ENCODE results near the gene PTGFRN. TPM values are rescaled to one million over a fixed set of nuclear protein-coding genes. Genes with fewer than 3 reads are reported as not detected.

The PTGFRN gene
- total and polyA plus RNA-seq, 7 donors, result 0.79 to 8.1 (median 2.3) TPM

DNA sequence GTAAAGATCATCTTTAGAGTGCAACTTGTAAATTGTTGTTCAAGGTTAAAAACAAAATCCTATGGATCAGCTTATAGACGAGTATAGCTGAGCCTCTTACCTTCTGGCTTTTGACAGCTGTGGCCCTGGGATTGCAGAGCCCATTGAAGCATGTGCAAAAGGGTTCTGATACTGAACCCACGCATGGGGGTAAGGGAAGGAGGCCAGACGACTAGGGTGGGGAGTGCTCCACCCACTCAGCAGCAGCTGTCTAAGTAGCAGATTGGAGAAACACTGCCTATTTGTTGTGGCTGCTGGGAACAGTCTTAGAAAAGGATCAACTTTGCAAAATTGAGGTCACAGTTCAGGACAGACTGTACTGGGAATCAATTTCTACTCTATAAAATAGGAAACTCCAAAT, 107.9 kb downstream of the PTGFRN start:
- Histone ChIP-seq H3K9me3 (no peaks in the 10 kb centered on the region), H3K4me3 (no peak overlapping the region), H3K27me3 (ENCODE audit: insufficient read depth in 3 of 3, low read length in 2 of 3) (peaks cover 0 to 9% (median 0%) of the 10 kb centered on the region in 3 donors), H3K4me1 (no peaks in the 10 kb centered on the region), H3K36me3 (ENCODE audit: insufficient read depth in 1 of 2, low read depth in 1 of 2) (no peaks in the 10 kb centered on the region), H3K27ac (no peak overlapping the region)
- intact Hi-C loops (cut with DNase I), result no loop called here
- DNase-seq, result no peak
- ATAC-seq, result no peak
- TF ChIP-seq, protein P1, sequence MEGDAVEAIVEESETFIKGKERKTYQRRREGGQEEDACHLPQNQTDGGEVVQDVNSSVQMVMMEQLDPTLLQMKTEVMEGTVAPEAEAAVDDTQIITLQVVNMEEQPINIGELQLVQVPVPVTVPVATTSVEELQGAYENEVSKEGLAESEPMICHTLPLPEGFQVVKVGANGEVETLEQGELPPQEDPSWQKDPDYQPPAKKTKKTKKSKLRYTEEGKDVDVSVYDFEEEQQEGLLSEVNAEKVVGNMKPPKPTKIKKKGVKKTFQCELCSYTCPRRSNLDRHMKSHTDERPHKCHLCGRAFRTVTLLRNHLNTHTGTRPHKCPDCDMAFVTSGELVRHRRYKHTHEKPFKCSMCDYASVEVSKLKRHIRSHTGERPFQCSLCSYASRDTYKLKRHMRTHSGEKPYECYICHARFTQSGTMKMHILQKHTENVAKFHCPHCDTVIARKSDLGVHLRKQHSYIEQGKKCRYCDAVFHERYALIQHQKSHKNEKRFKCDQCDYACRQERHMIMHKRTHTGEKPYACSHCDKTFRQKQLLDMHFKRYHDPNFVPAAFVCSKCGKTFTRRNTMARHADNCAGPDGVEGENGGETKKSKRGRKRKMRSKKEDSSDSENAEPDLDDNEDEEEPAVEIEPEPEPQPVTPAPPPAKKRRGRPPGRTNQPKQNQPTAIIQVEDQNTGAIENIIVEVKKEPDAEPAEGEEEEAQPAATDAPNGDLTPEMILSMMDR (IDR thresholded peaks at IDR 0.05), result no peak
- WGBS, 3 donors, result 22 to 41% (median 40%) methylated on average over 3 of the region's 3 CpGs

DNA sequence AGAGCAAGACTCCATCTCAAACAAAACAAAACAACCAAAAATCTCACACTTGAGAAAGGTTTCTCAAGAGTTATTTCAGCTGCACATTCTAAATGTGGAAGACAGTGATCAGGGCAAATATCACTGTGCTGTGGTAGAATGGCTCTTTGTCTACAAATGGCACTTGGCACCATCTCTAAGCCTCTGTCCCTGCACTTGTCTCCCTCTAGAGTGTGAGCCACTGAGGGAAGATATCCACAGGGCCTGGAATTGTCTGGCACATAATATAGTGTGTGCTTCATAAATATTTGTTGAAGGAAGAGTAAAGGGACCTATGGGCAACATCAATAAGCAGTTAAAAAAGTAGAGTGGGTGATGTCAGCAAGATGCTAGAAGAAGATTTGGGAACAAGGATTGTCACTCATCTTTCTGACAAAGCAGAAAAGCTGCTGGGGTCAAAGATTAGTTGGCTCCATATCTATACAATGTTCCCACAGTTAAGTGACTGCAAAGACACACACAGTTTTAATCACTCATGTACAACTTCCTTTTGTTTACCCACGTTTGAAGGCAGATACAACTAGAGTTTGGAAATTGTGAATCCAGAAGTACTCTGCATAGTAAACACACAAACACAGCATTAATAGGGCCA, 110.9 kb downstream of the PTGFRN start:
- Histone ChIP-seq H3K4me3 (no peak overlapping the region), H3K9me3 (no peaks in the 10 kb centered on the region), H3K27ac (no peak overlapping the region), H3K4me1 (no peaks in the 10 kb centered on the region), H3K27me3 (ENCODE audit: insufficient read depth in 3 of 3, low read length in 2 of 3) (peaks cover 0 to 9% (median 0%) of the 10 kb centered on the region in 3 donors), H3K36me3 (ENCODE audit: insufficient read depth in 1 of 2, low read depth in 1 of 2) (no peaks in the 10 kb centered on the region)
- TF ChIP-seq, protein P1 (IDR thresholded peaks at IDR 0.05), result no peak
- DNase-seq, result no peak
- intact Hi-C loops (cut with DNase I), result no loop called here
- no peak for ATAC-seq
- WGBS, 3 donors, result 31 to 56% (median 48%) methylated on average over 1 of the region's 1 CpG

DNA sequence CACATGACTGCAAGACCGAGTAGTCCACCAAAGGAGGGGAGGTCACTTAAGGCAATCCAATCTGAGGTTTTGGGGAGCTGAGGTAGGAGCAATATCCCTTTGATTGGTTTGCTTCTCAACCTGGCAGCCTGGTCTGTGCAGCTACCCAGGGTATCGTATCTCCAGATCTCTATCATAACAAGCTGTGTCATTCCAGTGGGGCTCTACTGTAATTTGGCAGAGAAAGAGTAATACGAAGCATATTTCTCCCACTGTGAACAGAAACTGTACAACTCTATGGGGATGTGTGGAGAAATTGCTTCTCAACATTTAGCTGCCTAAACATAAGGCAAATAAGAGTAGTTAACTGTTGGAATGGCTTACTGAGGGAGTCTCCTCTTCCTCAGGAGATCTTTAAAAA, 112.4 kb downstream of the PTGFRN start:
- ATAC-seq (no peak), DNase-seq (no peak)
- no peak overlapping the region for H3K4me3 ChIP-seq
- TF ChIP-seq, protein P1 (IDR thresholded peaks at IDR 0.05), result no peak
- H3K27ac ChIP-seq, result no peak overlapping the region
- 55 to 66% (median 66%) methylated on average over 3 of the region's 3 CpGs for WGBS, 3 donors
- H3K27me3 ChIP-seq (ENCODE audit: insufficient read depth in 3 of 3, low read length in 2 of 3), result peaks cover 0 to 9% (median 0%) of the 10 kb centered on the region in 3 donors
- no peaks in the 10 kb centered on the region for H3K4me1 ChIP-seq
- intact Hi-C loops (cut with DNase I), result no loop called here
- H3K9me3 ChIP-seq, result no peaks in the 10 kb centered on the region
- no peaks in the 10 kb centered on the region for H3K36me3 ChIP-seq (ENCODE audit: insufficient read depth in 1 of 2, low read depth in 1 of 2)

DNA sequence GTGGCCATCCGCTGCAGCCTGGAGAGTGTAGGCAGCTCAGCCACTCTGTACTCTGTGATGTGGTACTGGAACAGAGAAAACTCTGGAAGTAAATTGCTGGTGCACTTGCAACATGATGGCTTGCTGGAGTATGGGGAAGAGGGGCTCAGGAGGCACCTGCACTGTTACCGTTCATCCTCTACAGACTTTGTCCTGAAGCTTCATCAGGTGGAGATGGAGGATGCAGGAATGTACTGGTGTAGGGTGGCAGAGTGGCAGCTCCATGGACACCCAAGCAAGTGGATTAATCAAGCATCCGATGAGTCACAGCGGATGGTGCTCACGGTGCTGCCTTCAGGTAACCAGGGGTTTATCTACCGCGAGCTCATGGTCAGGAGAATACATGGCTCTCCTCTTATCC, 115.9 kb downstream of the PTGFRN start:
- no peak for ATAC-seq
- intact Hi-C loops (cut with DNase I), result no loop called here
- DNase-seq, result no peak
- H3K4me3 ChIP-seq, result no peak overlapping the region
- 93 to 98% (median 96%) methylated on average over 7 of the region's 7 CpGs for WGBS, 3 donors
- no peaks in the 10 kb centered on the region for H3K36me3 ChIP-seq (ENCODE audit: insufficient read depth in 1 of 2, low read depth in 1 of 2)
- H3K27ac ChIP-seq, result no peak overlapping the region
- no peaks in the 10 kb centered on the region for H3K9me3 ChIP-seq
- no peaks in the 10 kb centered on the region for H3K4me1 ChIP-seq
- TF ChIP-seq, protein P1 (IDR thresholded peaks at IDR 0.05), result no peak
- H3K27me3 ChIP-seq (ENCODE audit: insufficient read depth in 3 of 3, low read length in 2 of 3), result no peaks in the 10 kb centered on the region

DNA sequence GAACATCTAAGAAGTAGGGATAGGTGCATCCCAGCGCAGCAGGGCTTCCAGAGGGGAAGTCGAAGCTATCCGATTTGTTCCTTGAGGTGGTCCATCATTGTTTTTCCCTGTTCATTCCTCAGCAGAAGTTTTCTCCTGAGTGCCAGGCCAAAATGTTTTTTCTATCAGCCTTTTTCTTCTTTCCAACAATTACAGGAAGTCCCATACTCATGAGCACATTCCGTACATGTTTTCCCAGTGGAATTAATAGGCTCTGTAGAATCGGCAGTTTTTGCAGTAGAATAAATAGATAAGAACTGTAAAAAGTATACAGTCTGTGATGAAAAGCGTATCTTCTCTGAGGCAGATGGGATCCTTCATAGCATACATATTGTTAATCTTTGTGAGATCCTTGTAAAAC, 116.6 kb downstream of the PTGFRN start:
- Histone ChIP-seq H3K27ac (no peak overlapping the region), H3K27me3 (ENCODE audit: insufficient read depth in 3 of 3, low read length in 2 of 3) (no peaks in the 10 kb centered on the region), H3K9me3 (no peaks in the 10 kb centered on the region), H3K4me3 (no peak overlapping the region), H3K4me1 (no peaks in the 10 kb centered on the region), H3K36me3 (ENCODE audit: insufficient read depth in 1 of 2, low read depth in 1 of 2) (no peaks in the 10 kb centered on the region)
- intact Hi-C loops (cut with DNase I), result no loop called here
- 53 to 62% (median 54%) methylated on average over 6 of the region's 6 CpGs for WGBS, 3 donors
- DNase-seq (no peak), ATAC-seq (no peak)
- TF ChIP-seq, protein P1 (IDR thresholded peaks at IDR 0.05), result no peak

Measured in psoas muscle (tissue), 8 donors.